Aorta (tissue), 5 donors: ENCODE results near the gene METTL8. TPM values are rescaled to one million over a fixed set of nuclear protein-coding genes. Genes with fewer than 3 reads are reported as not detected.

Experiments
- ATAC-seq: fragments of 200-7000 bp; cut with Tn5 transposase; one replicate; pipeline ENCODE4 v1.9.1; 2022; ENCODE audit warnings: moderate library complexity; ENCODE audit not compliant: low FRiP score
- DNase-seq, 2 donors: peaks; one replicate each; pipeline ENCODE4 v3.0.0-alpha.2; 2020
- H3K27ac ChIP-seq, 2 donors: one replicate each; pipeline ENCODE4 v1.5.1; 2013; ENCODE audit warnings: low read length in 2 of 2, mild to moderate bottlenecking in 2 of 2, moderate library complexity in 2 of 2, control low read depth in 1 of 2, inconsistent platforms in 1 of 2, low read depth in 1 of 2
- H3K27me3 ChIP-seq, 2 donors: one replicate each; pipeline ENCODE4 v1.6.1; 2013; ENCODE audit warnings: control low read depth in 1 of 2, low read length in 1 of 2, mild to moderate bottlenecking in 1 of 2, moderate library complexity in 1 of 2; ENCODE audit not compliant: insufficient read depth in 2 of 2, control insufficient read depth in 1 of 2
- H3K36me3 ChIP-seq, 2 donors: one replicate each; pipeline ENCODE4 v1.6.1; 2013; ENCODE audit warnings: control low read depth in 1 of 2, low read length in 1 of 2, mild to moderate bottlenecking in 1 of 2; ENCODE audit not compliant: insufficient read depth in 2 of 2, control insufficient read depth in 1 of 2
- H3K4me1 ChIP-seq, 2 donors: one replicate each; pipeline ENCODE4 v1.6.1; 2013; ENCODE audit warnings: low read length in 2 of 2, control low read depth in 1 of 2, mild to moderate bottlenecking in 1 of 2, moderate library complexity in 1 of 2; ENCODE audit not compliant: insufficient read depth in 2 of 2, control insufficient read depth in 1 of 2
- H3K4me3 ChIP-seq, 2 donors: one replicate each; pipeline ENCODE4 v1.5.1; 2013; ENCODE audit warnings: low read length in 2 of 2, control low read depth in 1 of 2, mild to moderate bottlenecking in 1 of 2
- H3K9me3 ChIP-seq: one replicate; pipeline ENCODE4 v1.6.1; 2013; ENCODE audit warnings: mild to moderate bottlenecking, low read length; ENCODE audit not compliant: control insufficient read depth
- WGBS, 2 donors: extraction: QIAGEN DNeasy Blood & Tissue Kit; methylation state at CpG; one replicate each; pipeline ENCODE4 v1.1.7; 2013; 5-methylcytosine and 5-hydroxymethylcytosine counted together
- intact Hi-C, 2 donors: fragments of 100-400 bp; cut with DNase I; formaldehyde crosslinking; loops; one replicate each; pipeline versions ENCODE4 v1.14.2 to v1.15.0; 2022
- long read RNA-seq, 2 donors: library from polyadenylated mRNA; unstranded; transcript quantifications; one replicate each; pipeline ENCODE4 v2.0.0, GENCODE V29; 2020 to 2021
- polyA plus RNA-seq, 2 donors: library from polyadenylated mRNA; stranded (reverse); fragments of 200-250 nt; gene quantifications; one replicate each; pipeline ENCODE4 v1.2.3, GENCODE V29; 2013
- total RNA-seq, 2 donors: library from RNA; stranded (reverse); fragmentation: NEBNext Ultra II Directional; extraction: Animal tissue kit (Norgen Biotek cat#: 25700); gene quantifications; one replicate each; pipeline ENCODE4 v1.2.1, GENCODE V29; 2021
- donor health status: healthy with polysubstance abuse.
- donor health status: Bipolar disorder and iron deficiency.
- donor health status: DM: no; HTN: no; CAD: no.
- donor health status: DM: no; HTN: no; CAD: no.
- donor health status: DM: yes; HTN: yes; CAD: no.

The METTL8 gene, protein sequence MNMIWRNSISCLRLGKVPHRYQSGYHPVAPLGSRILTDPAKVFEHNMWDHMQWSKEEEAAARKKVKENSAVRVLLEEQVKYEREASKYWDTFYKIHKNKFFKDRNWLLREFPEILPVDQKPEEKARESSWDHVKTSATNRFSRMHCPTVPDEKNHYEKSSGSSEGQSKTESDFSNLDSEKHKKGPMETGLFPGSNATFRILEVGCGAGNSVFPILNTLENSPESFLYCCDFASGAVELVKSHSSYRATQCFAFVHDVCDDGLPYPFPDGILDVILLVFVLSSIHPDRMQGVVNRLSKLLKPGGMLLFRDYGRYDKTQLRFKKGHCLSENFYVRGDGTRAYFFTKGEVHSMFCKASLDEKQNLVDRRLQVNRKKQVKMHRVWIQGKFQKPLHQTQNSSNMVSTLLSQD
- 10 to 100 TPM; 18.4 to 26.2 TPM for total RNA-seq
- 1 to 10 TPM; 7.7 to 8.3 TPM for polyA plus RNA-seq
- long read RNA-seq, donor 1, full-length matches to known transcripts: 3 of 21 reads
- long read RNA-seq, donor 1, partial matches to known transcripts: 0 of 21 reads
- long read RNA-seq, donor 1, other reads (novel, unspliced or antisense): 18 of 21 reads
- long read RNA-seq, donor 2, partial matches to known transcripts: 1 of 9 reads
- long read RNA-seq, donor 2, other reads (novel, unspliced or antisense): 7 of 9 reads

GRCh38 chr2:171433763-171434012 lies at the start of gene METTL8:
Gene METTL8, minus strand, starts transcription at chr2:171433990. Its CDS starts 41,805 bp downstream, at chr2:171392185.
- WGBS, 2 donors: 0 to 1% methylated on average over 15 of the region's 15 CpGs
- Histone ChIP-seq H3K27ac (peak within 1 kb of the TSS; percentile 19 to 64), H3K4me1 (peaks cover 0 to 3% of the 10 kb centered on the region in 2 donors), H3K9me3 (no peaks in the 10 kb centered on the region), H3K36me3 (no peaks in the 10 kb centered on the region), H3K4me3 (peak within 1 kb of the TSS; percentile 62 to 86), H3K27me3 (no peaks in the 10 kb centered on the region)
- DNase-seq: no peak
- intact Hi-C loops: loop anchor here in 1 of 2 donors (2.0 to 5.0 kb wide), 3 partner anchors 89 to 461 kb away; partner anchors contain the start of genes CYBRD1 and TLK1
- ATAC-seq: no peak

DNA sequence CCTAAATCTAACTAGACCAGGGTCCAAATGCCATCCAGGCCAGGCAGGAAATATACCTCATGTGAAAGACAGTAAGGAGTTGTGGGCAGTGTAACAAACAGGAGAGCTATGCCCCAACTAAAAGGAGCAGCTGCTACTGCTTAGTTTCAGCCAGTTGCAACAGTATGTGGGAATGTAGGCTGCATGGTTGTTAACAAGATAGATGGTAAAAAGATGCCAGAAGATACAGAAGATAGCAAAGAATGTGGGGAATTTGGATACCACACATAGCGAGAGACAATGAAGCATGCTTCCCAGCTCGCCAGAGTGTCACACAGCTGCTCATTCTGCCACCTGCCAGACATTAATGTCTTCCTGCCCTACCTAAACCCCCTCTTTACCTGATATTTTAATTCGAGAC lies 49.1 kb upstream of the METTL8 start:
- H3K9me3 ChIP-seq: no peaks in the 10 kb centered on the region
- no peaks in the 10 kb centered on the region for H3K36me3 ChIP-seq
- no peak for ATAC-seq
- no peaks in the 10 kb centered on the region for H3K4me1 ChIP-seq
- 94% methylated on average over 3 of the region's 3 CpGs for WGBS, 2 donors
- DNase-seq: no peak
- intact Hi-C loops: no loop called here
- no peaks in the 10 kb centered on the region for H3K27me3 ChIP-seq
- H3K4me3 ChIP-seq: no peak overlapping the region
- H3K27ac ChIP-seq: no peak overlapping the region

DNA sequence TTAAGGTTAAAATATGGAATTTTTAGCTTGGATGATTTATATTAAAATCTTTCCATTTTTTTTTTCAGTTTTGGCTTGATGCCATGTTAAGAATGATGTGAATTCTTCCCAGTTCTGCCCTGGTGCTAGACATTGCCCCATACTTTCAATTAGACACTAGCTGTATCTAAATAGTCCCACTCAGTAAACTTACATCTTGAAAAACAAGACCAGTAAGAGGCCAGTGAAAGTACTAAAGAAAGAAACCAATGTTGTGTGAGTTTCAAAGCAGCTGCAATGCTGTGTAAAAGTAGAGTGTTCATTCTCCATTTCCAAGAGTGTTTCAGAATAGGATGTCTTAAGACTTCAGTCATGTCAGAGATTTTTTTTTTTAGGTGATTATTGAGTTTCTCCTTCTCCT lies 48.5 kb upstream of the METTL8 start:
- ATAC-seq: no peak
- Histone ChIP-seq H3K27me3 (no peaks in the 10 kb centered on the region), H3K27ac (no peak overlapping the region), H3K36me3 (no peaks in the 10 kb centered on the region), H3K4me1 (no peaks in the 10 kb centered on the region), H3K4me3 (no peak overlapping the region), H3K9me3 (no peaks in the 10 kb centered on the region)
- intact Hi-C loops: no loop called here
- no peak for DNase-seq

DNA sequence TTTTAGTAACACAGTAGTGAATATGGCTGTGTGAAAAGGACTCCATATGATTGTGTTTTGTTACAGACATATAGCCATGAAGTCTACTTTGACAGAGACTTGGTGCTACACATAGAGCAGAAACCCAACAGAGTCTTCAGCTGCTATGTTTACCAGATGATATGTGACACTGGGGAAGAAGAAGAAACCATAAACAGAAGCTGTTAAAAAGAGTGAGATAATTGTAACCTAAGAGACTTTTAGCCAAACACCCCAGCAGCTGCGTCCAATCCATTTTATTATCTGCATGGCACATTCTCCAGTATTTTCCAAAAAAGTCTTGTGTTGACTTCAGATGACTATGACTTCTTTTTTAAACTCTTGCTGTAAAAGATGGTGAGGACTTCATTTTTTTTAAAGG lies 47.1 kb upstream of the METTL8 start:
- intact Hi-C loops: no loop called here
- no peaks in the 10 kb centered on the region for H3K4me1 ChIP-seq
- ATAC-seq: no peak
- H3K27ac ChIP-seq: no peak overlapping the region
- no peak overlapping the region for H3K4me3 ChIP-seq
- WGBS, 2 donors: 89 to 91% methylated on average over 1 of the region's 1 CpG
- no peaks in the 10 kb centered on the region for H3K36me3 ChIP-seq
- DNase-seq: no peak
- H3K27me3 ChIP-seq: no peaks in the 10 kb centered on the region
- H3K9me3 ChIP-seq: no peaks in the 10 kb centered on the region

GRCh38 chr2:171479154-171479814 lies 45.5 kb upstream of the METTL8 start:
- DNase-seq (no peak), ATAC-seq (no peak)
- H3K4me1 ChIP-seq: no peaks in the 10 kb centered on the region
- intact Hi-C loops: no loop called here
- H3K27me3 ChIP-seq: no peaks in the 10 kb centered on the region
- H3K9me3 ChIP-seq: no peaks in the 10 kb centered on the region
- no peaks in the 10 kb centered on the region for H3K36me3 ChIP-seq
- no peak overlapping the region for H3K27ac ChIP-seq
- no peak overlapping the region for H3K4me3 ChIP-seq
- WGBS, 2 donors: 69 to 80% methylated on average over 3 of the region's 3 CpGs

- H3K27ac ChIP-seq: no peak overlapping the region
- no peaks in the 10 kb centered on the region for H3K4me1 ChIP-seq
- H3K4me3 ChIP-seq: no peak overlapping the region
- no peaks in the 10 kb centered on the region for H3K27me3 ChIP-seq
- no peak for DNase-seq
- intact Hi-C loops: no loop called here
- ATAC-seq: no peak
- 48 to 61% methylated on average over 1 of the region's 1 CpG for WGBS, 2 donors
- no peaks in the 10 kb centered on the region for H3K36me3 ChIP-seq
- no peaks in the 10 kb centered on the region for H3K9me3 ChIP-seq
These were observed 44.6 kb upstream of the METTL8 start for GRCh38 chr2:171478345-171478744.

DNA sequence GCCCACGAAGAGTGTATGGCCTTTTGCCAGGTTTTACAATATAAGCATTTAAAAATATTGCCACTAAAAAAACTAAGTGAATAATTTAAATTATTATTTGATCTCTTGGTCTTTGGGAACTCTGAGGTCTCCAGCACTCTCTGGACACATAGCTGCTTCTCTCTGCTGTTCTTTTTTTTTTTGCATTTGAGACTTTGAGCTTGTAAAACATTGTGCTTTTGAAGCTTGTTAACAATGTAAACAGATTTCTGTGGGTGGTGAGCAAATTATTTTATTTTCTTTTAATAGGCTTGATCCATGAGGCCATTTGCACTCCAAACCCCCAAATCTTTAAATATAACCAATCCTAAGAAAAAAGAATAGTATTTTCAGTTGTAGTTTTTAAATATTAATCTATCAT lies 42.2 kb upstream of the METTL8 start:
- Histone ChIP-seq H3K9me3 (no peaks in the 10 kb centered on the region), H3K27me3 (no peaks in the 10 kb centered on the region), H3K4me1 (no peaks in the 10 kb centered on the region), H3K27ac (no peak overlapping the region), H3K4me3 (no peak overlapping the region), H3K36me3 (peaks cover 0 to 3% of the 10 kb centered on the region in 2 donors)
- ATAC-seq (no peak), DNase-seq (no peak)
- WGBS, 2 donors: 15 to 32% methylated on average over 1 of the region's 1 CpG
- intact Hi-C loops: no loop called here

DNA sequence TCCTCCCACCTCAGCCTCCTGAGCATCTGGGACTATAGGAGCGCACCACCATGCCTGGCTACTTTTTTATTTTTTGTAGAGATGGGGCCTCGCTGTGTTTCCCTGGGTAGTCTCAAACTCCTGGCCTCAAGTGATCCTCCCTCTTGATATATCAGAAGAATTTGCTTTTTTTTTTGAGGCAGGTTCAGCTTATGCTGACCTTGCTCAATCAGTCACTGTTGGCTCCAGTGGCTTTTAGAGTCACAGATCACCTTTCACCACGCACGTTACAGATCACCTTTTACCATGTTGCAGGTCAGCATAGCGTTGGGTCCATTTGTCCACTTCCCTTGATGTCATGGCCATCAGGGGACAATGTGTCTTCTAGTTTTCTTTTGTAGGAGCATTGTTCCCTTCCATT lies 36.3 kb upstream of the METTL8 start:
- no peak overlapping the region for H3K4me3 ChIP-seq
- no peak for DNase-seq
- no peaks in the 10 kb centered on the region for H3K9me3 ChIP-seq
- H3K27me3 ChIP-seq: no peaks in the 10 kb centered on the region
- H3K36me3 ChIP-seq: peaks cover 3 to 7% of the 10 kb centered on the region in 2 donors
- no peak for ATAC-seq
- intact Hi-C loops: no loop called here
- no peak overlapping the region for H3K27ac ChIP-seq
- H3K4me1 ChIP-seq: no peaks in the 10 kb centered on the region
- 90 to 98% methylated on average over 5 of the region's 5 CpGs for WGBS, 2 donors

GRCh38 chr2:171469176-171469575 lies 35.4 kb upstream of the METTL8 start:
- Histone ChIP-seq H3K27me3 (no peaks in the 10 kb centered on the region), H3K4me3 (no peak overlapping the region), H3K36me3 (peaks cover 3 to 7% of the 10 kb centered on the region in 2 donors), H3K9me3 (no peaks in the 10 kb centered on the region), H3K27ac (no peak overlapping the region), H3K4me1 (no peaks in the 10 kb centered on the region)
- DNase-seq: no peak
- 49 to 65% methylated on average over 4 of the region's 4 CpGs for WGBS, 2 donors
- ATAC-seq: no peak
- intact Hi-C loops: no loop called here
